DND-41 (cell line): ENCODE data around the gene SLC9A7.

ENCODE experiments used
- ATAC-seq: fragments of 200-7000 bp; cut with Tn5 transposase; 3 replicates; pipeline ENCODE4 v1.9.1; 2021; ENCODE audit warnings: low read depth; ENCODE audit not compliant: insufficient read depth
- DNase-seq: peaks from one replicate; pipeline ENCODE4 v3.0.0-alpha.2; 2020
- H2AFZ ChIP-seq: 2 replicates; pipeline ENCODE4 v1.6.0; 2012; ENCODE audit warnings: low read depth, low read length
- H3K27ac ChIP-seq: 2 replicates; pipeline ENCODE4 v1.5.1; 2012; ENCODE audit warnings: low read length, inconsistent platforms
- H3K27me3 ChIP-seq: fragments of 200-600 bp; sonication (generic); 2 replicates; pipeline ENCODE4 v1.6.0; 2012; ENCODE audit warnings: low read length, mild to moderate bottlenecking, inconsistent platforms; ENCODE audit not compliant: insufficient read depth, poor library complexity
- H3K36me3 ChIP-seq: 2 replicates; pipeline ENCODE4 v1.5.1; 2012; ENCODE audit warnings: low read length, inconsistent platforms; ENCODE audit not compliant: insufficient read depth
- H3K4me1 ChIP-seq: 2 replicates; pipeline ENCODE4 v1.5.1; 2012; ENCODE audit warnings: mild to moderate bottlenecking, low read length; ENCODE audit not compliant: insufficient read depth
- H3K4me2 ChIP-seq: 2 replicates; pipeline ENCODE4 v1.6.0; 2012; ENCODE audit warnings: mild to moderate bottlenecking, moderate library complexity, low read length, inconsistent platforms; ENCODE audit not compliant: insufficient read depth
- H3K4me3 ChIP-seq, 2 experiments: fragments of 200-600 bp in 1 of 2; shearing (Covaris generic) in 1 of 2; 2 replicates each; pipeline ENCODE4 v1.5.1; 2012 to 2016; ENCODE audit warnings: inconsistent platforms in 2 of 2, low read length in 2 of 2, mild to moderate bottlenecking in 2 of 2, low read depth in 1 of 2, moderate library complexity in 1 of 2
- H3K79me2 ChIP-seq: 2 replicates; pipeline ENCODE4 v1.6.0; 2012; ENCODE audit warnings: low read length, inconsistent platforms; ENCODE audit not compliant: insufficient read depth
- H3K9ac ChIP-seq: 2 replicates; pipeline ENCODE4 v1.6.0; 2012; ENCODE audit warnings: low read depth, mild to moderate bottlenecking, inconsistent platforms, low read length, moderate library complexity
- H3K9me3 ChIP-seq: 2 replicates; pipeline ENCODE4 v1.5.1; 2012; ENCODE audit warnings: low read length, moderate library complexity, mild to moderate bottlenecking, inconsistent platforms; ENCODE audit not compliant: insufficient read depth, severe bottlenecking
- H4K20me1 ChIP-seq: 2 replicates; pipeline ENCODE4 v1.6.0; 2012; ENCODE audit warnings: low read length; ENCODE audit not compliant: insufficient read depth
- EZH2 ChIP-seq: IDR thresholded peaks from 3 replicates; pipeline ENCODE4 v1.6.1; 2012; ENCODE audit warnings: borderline replicate concordance, low read depth, mild to moderate bottlenecking, moderate library complexity, low read length, inconsistent platforms; ENCODE audit not compliant: severe bottlenecking
- TF ChIP-seq, protein P1 (sequence below): IDR thresholded peaks from 2 replicates; pipeline ENCODE4 v1.5.1; 2012; ENCODE audit warnings: borderline replicate concordance, low read length, moderate library complexity, mild to moderate bottlenecking; ENCODE audit not compliant: poor library complexity, severe bottlenecking; ENCODE audit errors: extremely low read depth

Gene SLC9A7

DNA sequence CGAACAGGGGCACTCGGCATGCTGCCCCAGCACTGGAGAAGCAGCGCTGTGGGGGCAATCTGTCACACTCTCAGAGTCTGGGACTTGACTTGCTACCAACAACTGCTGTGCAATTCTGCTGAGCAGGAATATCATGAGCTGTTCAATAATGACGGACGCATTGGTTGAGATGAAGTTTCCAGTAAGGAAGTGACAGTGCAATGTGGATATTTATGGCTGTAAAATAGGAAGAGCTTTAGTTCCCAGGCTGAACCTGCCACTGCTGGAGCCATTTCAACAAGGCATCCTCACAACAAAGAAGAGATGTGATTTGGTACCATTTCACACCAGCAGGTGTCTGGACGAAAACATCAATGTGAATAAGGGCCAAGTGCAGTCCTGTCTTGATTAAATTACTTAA lies 161.1 kb downstream of the SLC9A7 start:
- no peaks in the 10 kb centered on the region for H3K27me3 ChIP-seq
- H4K20me1 ChIP-seq: no peaks in the 10 kb centered on the region
- H3K9ac ChIP-seq: no peak overlapping the region
- no peaks in the 10 kb centered on the region for H3K79me2 ChIP-seq
- H3K9me3 ChIP-seq: no peaks in the 10 kb centered on the region
- no peaks in the 10 kb centered on the region for H3K4me1 ChIP-seq
- DNase-seq: no peak
- no peak overlapping the region for H2AFZ ChIP-seq
- H3K36me3 ChIP-seq: no peaks in the 10 kb centered on the region
- ATAC-seq: no peak
- no peak overlapping the region for H3K27ac ChIP-seq
- H3K4me3 ChIP-seq: no peak overlapping the region
- H3K4me2 ChIP-seq: no peak overlapping the region
- TF ChIP-seq EZH2: no peak
- TF ChIP-seq, protein P1, sequence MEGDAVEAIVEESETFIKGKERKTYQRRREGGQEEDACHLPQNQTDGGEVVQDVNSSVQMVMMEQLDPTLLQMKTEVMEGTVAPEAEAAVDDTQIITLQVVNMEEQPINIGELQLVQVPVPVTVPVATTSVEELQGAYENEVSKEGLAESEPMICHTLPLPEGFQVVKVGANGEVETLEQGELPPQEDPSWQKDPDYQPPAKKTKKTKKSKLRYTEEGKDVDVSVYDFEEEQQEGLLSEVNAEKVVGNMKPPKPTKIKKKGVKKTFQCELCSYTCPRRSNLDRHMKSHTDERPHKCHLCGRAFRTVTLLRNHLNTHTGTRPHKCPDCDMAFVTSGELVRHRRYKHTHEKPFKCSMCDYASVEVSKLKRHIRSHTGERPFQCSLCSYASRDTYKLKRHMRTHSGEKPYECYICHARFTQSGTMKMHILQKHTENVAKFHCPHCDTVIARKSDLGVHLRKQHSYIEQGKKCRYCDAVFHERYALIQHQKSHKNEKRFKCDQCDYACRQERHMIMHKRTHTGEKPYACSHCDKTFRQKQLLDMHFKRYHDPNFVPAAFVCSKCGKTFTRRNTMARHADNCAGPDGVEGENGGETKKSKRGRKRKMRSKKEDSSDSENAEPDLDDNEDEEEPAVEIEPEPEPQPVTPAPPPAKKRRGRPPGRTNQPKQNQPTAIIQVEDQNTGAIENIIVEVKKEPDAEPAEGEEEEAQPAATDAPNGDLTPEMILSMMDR: no peak

DNA sequence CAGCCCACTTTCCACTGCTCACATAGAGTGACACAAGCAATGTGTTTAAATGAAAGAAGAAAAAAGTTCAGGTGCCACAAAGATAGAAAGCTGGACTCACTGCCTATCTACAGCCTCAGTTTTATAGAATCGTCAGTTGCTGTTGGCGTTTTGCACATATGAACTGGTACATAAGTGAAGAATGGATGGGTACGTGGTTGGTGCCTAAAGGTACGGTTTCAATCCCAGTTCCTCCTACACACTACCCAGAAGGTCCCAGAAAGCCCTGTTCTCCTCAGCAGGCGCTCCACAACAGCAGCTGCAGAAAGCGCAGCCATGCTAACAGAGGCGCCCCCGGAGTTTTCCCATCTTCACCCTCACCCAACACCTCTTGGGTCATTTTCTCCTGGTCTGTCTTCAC lies 161.7 kb downstream of the SLC9A7 start:
- no peaks in the 10 kb centered on the region for H3K36me3 ChIP-seq
- TF ChIP-seq, protein P1: no peak
- TF ChIP-seq EZH2: no peak
- H3K4me3 ChIP-seq: no peak overlapping the region
- no peak for ATAC-seq
- no peaks in the 10 kb centered on the region for H3K9me3 ChIP-seq
- no peaks in the 10 kb centered on the region for H4K20me1 ChIP-seq
- H3K27me3 ChIP-seq: no peaks in the 10 kb centered on the region
- H3K27ac ChIP-seq: no peak overlapping the region
- no peak overlapping the region for H2AFZ ChIP-seq
- no peak overlapping the region for H3K4me2 ChIP-seq
- no peak for DNase-seq
- no peaks in the 10 kb centered on the region for H3K79me2 ChIP-seq
- H3K9ac ChIP-seq: no peak overlapping the region
- no peaks in the 10 kb centered on the region for H3K4me1 ChIP-seq

DNA sequence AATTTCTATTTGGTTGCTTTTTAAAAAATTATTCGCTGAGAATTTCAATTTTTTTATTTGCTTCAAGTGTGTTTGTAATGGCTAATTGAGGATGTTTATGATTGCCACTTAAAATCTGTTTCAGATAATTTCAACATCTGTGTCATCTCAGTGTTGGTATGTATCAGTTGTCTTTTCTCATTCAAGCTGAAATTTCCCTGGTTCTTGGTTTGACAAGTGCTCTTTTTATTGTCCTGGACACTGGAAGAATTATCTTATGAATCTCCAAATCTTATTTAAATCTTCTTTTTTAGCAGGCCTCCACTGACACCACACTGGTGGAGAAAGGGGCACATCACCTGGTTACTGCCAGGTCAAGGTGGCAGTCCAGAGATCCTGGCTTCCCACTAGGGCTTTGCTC lies 163.8 kb downstream of the SLC9A7 start:
- DNase-seq: no peak
- Histone ChIP-seq H3K27ac (no peak overlapping the region), H3K9me3 (no peaks in the 10 kb centered on the region), H3K36me3 (no peaks in the 10 kb centered on the region), H3K4me2 (no peak overlapping the region), H3K79me2 (no peaks in the 10 kb centered on the region), H3K9ac (no peak overlapping the region), H3K4me1 (no peaks in the 10 kb centered on the region), H3K27me3 (no peaks in the 10 kb centered on the region), H2AFZ (no peak overlapping the region), H4K20me1 (no peaks in the 10 kb centered on the region), H3K4me3 (no peak overlapping the region)
- no peak for ATAC-seq
- TF ChIP-seq, protein P1: no peak
- TF ChIP-seq EZH2: no peak
